Brain microvascular endothelial cell (primary cell): Measurements from ENCODE around the gene GPR12.

ENCODE experiments used
- DNase-seq: peaks from one replicate; pipeline ENCODE4 v3.0.0-alpha.2; 2020
- H3K27ac ChIP-seq: fragments of 250-450 bp; sonication (Bioruptor Pico); 2 replicates; pipeline ENCODE4 v1.5.1; 2020; ENCODE audit warnings: mild to moderate bottlenecking, moderate library complexity
- H3K27me3 ChIP-seq: fragments of 250-450 bp; sonication (Bioruptor Pico); replicated peaks from 2 replicates; pipeline ENCODE4 v1.5.1; 2020; ENCODE audit warnings: mild to moderate bottlenecking
- H3K36me3 ChIP-seq: fragments of 250-450 bp; sonication (Bioruptor Pico); replicated peaks from 2 replicates; pipeline ENCODE4 v1.5.1; 2020; ENCODE audit warnings: mild to moderate bottlenecking
- H3K4me3 ChIP-seq: 2 replicates; pipeline ENCODE4 v1.5.1; 2011; ENCODE audit warnings: low read depth, mild to moderate bottlenecking, control low read depth, low read length, moderate library complexity
- CTCF ChIP-seq: IDR thresholded peaks from 2 replicates; pipeline ENCODE4 v1.5.1; 2011; ENCODE audit warnings: low read depth, mild to moderate bottlenecking, moderate library complexity, low read length, control low read depth, inconsistent platforms; ENCODE audit errors: missing control alignments
- in situ Hi-C: cut with HindIII; loops from 2 replicates; pipeline ENCODE4 v1.10.0; 2017; ENCODE audit warnings: low sequenced_read_pairs, low pct_ligation_motif_present

The GPR12 gene

GRCh38 chr13:26771796-26772195 lies 11.2 kb upstream of the GPR12 start:
- no peak overlapping the region for H3K27ac ChIP-seq
- in situ Hi-C loops: no loop called here
- H3K27me3 ChIP-seq: no peaks in the 10 kb centered on the region
- no peak for DNase-seq
- no peak overlapping the region for H3K4me3 ChIP-seq
- TF ChIP-seq CTCF: no peak
- H3K36me3 ChIP-seq: no peaks in the 10 kb centered on the region

DNA sequence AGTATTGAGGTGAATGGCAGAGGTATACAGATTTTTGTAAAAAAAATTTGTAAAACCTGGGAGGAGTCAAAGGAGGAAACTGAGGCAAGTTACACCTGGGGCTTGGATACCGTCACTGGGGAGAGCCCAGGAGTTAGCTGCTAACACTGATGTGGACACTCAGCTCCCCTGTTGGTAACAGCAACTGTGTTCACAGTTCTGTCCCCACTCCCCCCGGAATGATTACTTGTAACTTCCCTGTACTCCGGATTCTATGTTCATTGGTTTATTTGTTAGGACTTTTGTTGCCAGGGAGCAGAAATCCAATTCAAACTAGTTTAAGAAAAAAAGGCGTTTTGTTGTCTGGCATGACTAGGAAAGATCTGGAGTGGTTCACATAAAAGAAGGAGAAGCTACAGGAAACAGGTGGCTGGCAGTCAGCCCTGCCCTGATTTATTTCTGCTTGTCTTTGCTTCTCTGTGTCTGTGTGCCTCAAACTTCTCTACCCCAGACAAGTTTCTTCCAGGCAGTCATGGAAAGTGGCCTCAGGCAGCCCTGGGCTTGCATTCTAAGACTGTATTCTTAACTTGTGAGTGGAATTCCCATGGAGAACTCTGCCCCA lies 2.3 kb upstream of the GPR12 start:
- no peak for TF ChIP-seq CTCF
- in situ Hi-C loops: no loop called here
- no peaks in the 10 kb centered on the region for H3K36me3 ChIP-seq
- peaks cover 35% of the 10 kb centered on the region for H3K27me3 ChIP-seq
- DNase-seq: no peak
- no peak overlapping the region for H3K4me3 ChIP-seq
- no peak overlapping the region for H3K27ac ChIP-seq

- no peak for TF ChIP-seq CTCF
- Histone ChIP-seq H3K27me3 (peaks cover 39% of the 10 kb centered on the region), H3K36me3 (no peaks in the 10 kb centered on the region), H3K27ac (no peak overlapping the region), H3K4me3 (no peak overlapping the region)
- DNase-seq: no peak
- in situ Hi-C loops: no loop called here
Observed at GRCh38 chr13:26760832-26761582, 421 bp upstream of the GPR12 start.

- no peak for TF ChIP-seq CTCF
- H3K27me3 ChIP-seq: peaks cover 39% of the 10 kb centered on the region
- DNase-seq: no peak
Observed at GRCh38 chr13:26759249-26759906, 1.2 kb downstream of the GPR12 start.

DNA sequence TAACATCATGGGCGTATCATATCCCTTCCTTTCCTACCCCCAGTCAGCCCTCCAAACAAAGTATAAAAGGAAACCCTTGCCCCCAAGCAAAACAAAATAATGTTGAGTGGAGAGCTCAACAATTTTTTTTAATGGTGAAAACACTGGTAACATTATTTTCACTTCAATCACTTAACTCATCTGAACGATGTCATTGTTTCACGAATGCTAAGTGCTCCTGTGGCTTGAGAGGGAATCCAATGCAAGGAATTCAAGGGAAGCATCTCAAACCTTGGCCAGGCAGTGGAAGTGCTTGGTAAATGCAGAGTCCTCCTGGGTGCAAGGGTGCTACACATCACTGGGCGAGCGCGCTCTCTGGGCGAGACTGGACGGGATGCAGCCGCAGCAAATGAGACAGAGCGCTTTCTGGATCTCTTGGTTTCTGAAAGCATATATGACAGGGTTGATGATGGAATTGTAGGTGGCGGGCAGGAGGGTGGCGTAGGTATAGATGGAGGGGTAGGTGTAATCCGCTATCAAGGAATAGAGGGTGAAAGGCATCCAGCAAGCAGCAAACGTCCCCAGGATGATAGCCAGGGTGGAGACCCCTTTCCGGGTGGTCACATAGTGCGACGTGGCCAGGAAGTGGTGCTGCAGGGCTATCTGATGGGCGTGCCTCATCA lies 2.0 kb downstream of the GPR12 start:
- H3K36me3 ChIP-seq: no peaks in the 10 kb centered on the region
- no peak for DNase-seq
- no peak overlapping the region for H3K4me3 ChIP-seq
- H3K27me3 ChIP-seq: peaks cover 39% of the 10 kb centered on the region
- H3K27ac ChIP-seq: no peak overlapping the region
- in situ Hi-C loops: no loop called here
- TF ChIP-seq CTCF: no peak

More at GRCh38 chr13:26759249-26759906, 1.2 kb downstream of the GPR12 start:
- H3K36me3 ChIP-seq: no peaks in the 10 kb centered on the region
- in situ Hi-C loops: no loop called here
- H3K4me3 ChIP-seq: no peak overlapping the region
- H3K27ac ChIP-seq: no peak overlapping the region
